T-cell (primary cell): ENCODE data around the gene SLC22A14. TPM values are rescaled to one million over a fixed set of nuclear protein-coding genes. Genes with fewer than 3 reads are reported as not detected.
A peak's percentile ranks its signal among the peaks of the same experiment; 100 is the strongest.

Source experiments
- ATAC-seq, 4 experiments: fragments of 200-7000 bp in 3 of 4; fragments of 150-1000 bp in 1 of 4; cut with Tn5 transposase; replicated peaks in 1 of 4; 1 replicate in 3 of 4; 2 replicates in 1 of 4; pipeline ENCODE4 v1.10.0; 2021; ENCODE audit warnings: moderate library complexity in 3 of 4, mild to moderate bottlenecking in 2 of 4, moderate number of reproducible peaks in 1 of 4
- CTCF ChIA-PET, 2 donors: fragments of 300-600 bp; sonication (Branson Sonifier 250); formaldehyde crosslinking; loops; one replicate each; lab custom pipeline; 2022; ENCODE audit warnings: antibody characterized with exemption in 2 of 2; lab: Charles Lee
- POLR2A ChIA-PET, 2 donors: fragments of 300-600 bp; sonication (Branson Sonifier 250); formaldehyde crosslinking; loops; one replicate each; lab custom pipeline; 2022; ENCODE audit warnings: antibody characterized with exemption in 2 of 2; lab: Charles Lee
- DNase-seq, 35 experiments: peaks; one replicate each; pipeline versions ENCODE4 v3.0.0 to v3.0.0-alpha.2; 2013 to 2023
- H3K27ac ChIP-seq: one replicate; pipeline ENCODE4 v1.5.1; 2013; ENCODE audit warnings: low read length
- H3K27me3 ChIP-seq, 2 experiments: replicated peaks in 1 of 2; 1 replicate in 1 of 2; 2 replicates in 1 of 2; pipeline versions ENCODE4 v1.6.1 to v1.7.0; 2013; ENCODE audit warnings: low read length in 1 of 2, mixed read lengths in 1 of 2; ENCODE audit not compliant: control insufficient read depth in 2 of 2, insufficient read depth in 2 of 2; ENCODE audit errors: extremely low read depth in 1 of 2
- H3K36me3 ChIP-seq, 2 donors: 1 replicate in 1 of 2; 2 replicates in 1 of 2; pipeline versions ENCODE4 v1.6.1 to v1.7.0; 2013; ENCODE audit warnings: low read length in 1 of 2; ENCODE audit not compliant: control insufficient read depth in 2 of 2, insufficient read depth in 1 of 2; ENCODE audit errors: extremely low read depth in 1 of 2
- H3K4me1 ChIP-seq, 2 experiments: 1 replicate in 1 of 2; 2 replicates in 1 of 2; pipeline versions ENCODE4 v1.6.1 to v1.7.0; 2013; ENCODE audit warnings: low read length in 2 of 2, mixed read lengths in 1 of 2; ENCODE audit not compliant: insufficient read depth in 2 of 2, control insufficient read depth in 1 of 2; ENCODE audit errors: extremely low read depth in 1 of 2
- H3K4me3 ChIP-seq, 2 donors: 1 replicate in 1 of 2; 2 replicates in 1 of 2; pipeline versions ENCODE4 v1.5.1 to v1.7.0; 2013; ENCODE audit warnings: mild to moderate bottlenecking in 2 of 2, low read length in 1 of 2, moderate library complexity in 1 of 2; ENCODE audit not compliant: control insufficient read depth in 1 of 2; ENCODE audit errors: extremely low read depth in 1 of 2
- H3K9me3 ChIP-seq: 2 replicates; pipeline ENCODE4 v1.7.0; 2013
- H3K27ac Mint-ChIP-seq, 2 donors: one replicate each; pipeline ENCODE4 v1.8.0; 2020 to 2021; ENCODE audit warnings: mild to moderate bottlenecking in 2 of 2, mixed read lengths in 2 of 2
- H3K27me3 Mint-ChIP-seq, 2 donors: one replicate each; pipeline ENCODE4 v1.8.0; 2021 to 2022; ENCODE audit warnings: mixed read lengths in 2 of 2
- H3K36me3 Mint-ChIP-seq: one replicate; pipeline ENCODE4 v1.8.0; 2021; ENCODE audit warnings: mixed read lengths
- H3K4me1 Mint-ChIP-seq, 3 donors: one replicate each; pipeline ENCODE4 v1.8.0; 2020 to 2022; ENCODE audit warnings: mixed read lengths in 3 of 3, mild to moderate bottlenecking in 1 of 3
- H3K4me3 Mint-ChIP-seq, 3 donors: one replicate each; pipeline ENCODE4 v1.8.0; 2020 to 2022; ENCODE audit warnings: mild to moderate bottlenecking in 3 of 3, mixed read lengths in 3 of 3, moderate library complexity in 3 of 3
- H3K9me3 Mint-ChIP-seq, 3 donors: one replicate each; pipeline ENCODE4 v1.8.0; 2020 to 2022; ENCODE audit warnings: mixed read lengths in 3 of 3
- WGBS: methylation state at CpG from one replicate; pipeline ENCODE4 v1.1.5; 2013; ENCODE audit warnings: missing lambda C conversion rate; ENCODE audit not compliant: insufficient coverage; 5-methylcytosine and 5-hydroxymethylcytosine counted together
- total RNA-seq, 35 experiments: library from RNA in 6 of 35; stranded (reverse) in 6 of 35; fragments of 120-200 nt in 1 of 35; gene quantifications; one replicate each; pipeline versions ENCODE4 v1.2.1 to v1.2.4 and lab custom pipeline; 2013 to 2026

The SLC22A14 gene
- total RNA-seq, 5 donors from 2014 or later (not counting 1 experiment from before 2014, with no cell fraction given), result 0.10 TPM; not detected in 4

DNA sequence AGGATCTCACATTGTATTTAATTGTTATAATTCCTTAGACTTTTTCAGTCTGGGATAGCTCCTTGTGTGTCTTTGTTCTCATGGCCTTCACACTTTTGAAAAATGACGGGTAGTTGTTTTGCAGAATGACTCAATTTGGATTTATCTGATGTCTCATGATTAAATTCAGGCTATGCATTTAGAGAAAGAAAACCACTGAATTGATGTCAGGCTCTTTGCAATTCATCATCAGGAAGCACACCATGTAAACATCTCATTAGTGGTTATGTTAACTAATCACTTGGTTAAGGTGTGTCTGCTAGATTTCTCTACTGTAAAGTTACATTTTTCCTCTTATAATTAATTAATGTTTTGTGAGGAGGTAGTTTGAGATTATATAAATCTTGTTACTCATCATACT is 24.5 kb upstream of the SLC22A14 start:
- Mint-ChIP-seq H3K36me3 (peaks cover 35% of the 10 kb centered on the region), H3K4me3 (no peak overlapping the region), H3K4me1 (peaks cover 12 to 31% (median 26%) of the 10 kb centered on the region in 3 donors), H3K27ac (peak overlapping the region in 1 of 2 donors; percentile 33), H3K9me3 (no peaks in the 10 kb centered on the region), H3K27me3 (no peaks in the 10 kb centered on the region)
- no CpG with 5 or more reads among the region's 1 CpG for WGBS
- H3K4me3 ChIP-seq, result no peak overlapping the region
- no peak overlapping the region for H3K27ac ChIP-seq
- peaks cover 10 to 22% of the 10 kb centered on the region in 2 donors for H3K36me3 ChIP-seq
- POLR2A ChIA-PET, result no interaction called here
- H3K4me1 ChIP-seq, result peaks cover 0 to 4% of the 10 kb centered on the region in 2 experiments
- ATAC-seq (no peak), DNase-seq (no peak)
- CTCF ChIA-PET, result no interaction called here
- no peaks in the 10 kb centered on the region for H3K27me3 ChIP-seq
- H3K9me3 ChIP-seq, result no peaks in the 10 kb centered on the region

DNA sequence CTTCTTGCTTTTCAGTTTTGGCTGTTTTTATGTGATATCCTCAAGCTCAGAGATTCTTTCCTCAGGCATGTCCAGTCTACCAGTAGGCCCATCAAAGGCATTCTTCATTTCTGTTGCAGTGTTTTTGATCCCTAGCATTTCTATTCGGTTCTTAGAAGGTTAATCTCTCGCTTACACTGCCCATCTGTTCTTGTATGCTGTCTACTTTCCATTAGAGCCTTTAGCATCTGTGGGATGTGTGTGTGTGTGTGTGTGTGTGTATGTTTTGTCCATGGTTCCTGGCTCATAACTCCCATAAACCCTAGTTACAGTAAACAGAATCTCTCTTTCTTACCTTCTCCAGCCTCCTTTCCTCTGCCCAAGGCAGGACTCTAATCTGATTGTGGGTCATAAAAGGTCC is 21.6 kb upstream of the SLC22A14 start:
- peaks cover 29 to 35% (median 33%) of the 10 kb centered on the region in 3 donors for H3K4me1 Mint-ChIP-seq

DNA sequence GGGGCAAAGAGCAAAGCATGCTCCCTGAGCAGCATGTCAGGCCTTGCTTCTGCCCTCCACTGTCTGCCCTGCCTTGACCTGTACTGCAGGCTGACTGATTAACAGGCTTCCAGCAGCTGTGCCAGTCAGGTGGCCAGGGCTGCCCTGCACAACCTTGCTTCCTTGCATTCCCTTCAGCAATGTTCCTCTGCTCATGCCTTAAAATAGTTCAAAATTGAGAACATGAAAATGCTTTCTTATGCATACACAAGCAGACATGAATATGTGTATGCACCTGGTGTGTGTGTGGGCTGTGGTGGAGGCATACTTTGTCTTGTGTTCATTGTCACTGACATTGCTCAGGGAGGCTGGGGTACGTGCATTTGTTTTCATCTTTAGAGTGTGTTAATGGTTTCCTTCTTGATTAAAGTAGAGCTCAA is 17.7 kb upstream of the SLC22A14 start:
- Histone ChIP-seq H3K4me3 (no peak overlapping the region), H3K4me1 (peaks cover 7 to 24% of the 10 kb centered on the region in 2 experiments), H3K27me3 (no peaks in the 10 kb centered on the region), H3K9me3 (no peaks in the 10 kb centered on the region), H3K36me3 (peaks cover 0 to 2% of the 10 kb centered on the region in 2 donors), H3K27ac (no peak overlapping the region)
- DNase-seq, result no peak
- no peak for ATAC-seq
- CTCF ChIA-PET, result no interaction called here
- POLR2A ChIA-PET, result no interaction called here
- no peak overlapping the region for H3K4me3 Mint-ChIP-seq
- H3K4me1 Mint-ChIP-seq, result peaks cover 29 to 55% (median 32%) of the 10 kb centered on the region in 3 donors
- no peaks in the 10 kb centered on the region for H3K9me3 Mint-ChIP-seq
- H3K36me3 Mint-ChIP-seq, result peaks cover 5% of the 10 kb centered on the region
- no peaks in the 10 kb centered on the region for H3K27me3 Mint-ChIP-seq
- H3K27ac Mint-ChIP-seq, result peak overlapping the region in 1 of 2 donors; percentile 36
- no CpG with 5 or more reads among the region's 1 CpG for WGBS

More for the DNA sequence above, 21.6 kb upstream of the SLC22A14 start:
- Mint-ChIP-seq H3K27me3 (no peaks in the 10 kb centered on the region), H3K27ac (no peak overlapping the region), H3K4me3 (no peak overlapping the region), H3K9me3 (no peaks in the 10 kb centered on the region), H3K36me3 (peaks cover 9% of the 10 kb centered on the region)
- Histone ChIP-seq H3K4me3 (no peak overlapping the region), H3K4me1 (peaks cover 0 to 14% of the 10 kb centered on the region in 2 experiments), H3K27me3 (no peaks in the 10 kb centered on the region), H3K36me3 (peaks cover 0 to 4% of the 10 kb centered on the region in 2 donors), H3K27ac (no peak overlapping the region), H3K9me3 (no peaks in the 10 kb centered on the region)
- ChIA-PET CTCF (no interaction called here), POLR2A (interaction anchor here in 1 of 2 donors (0.6 kb wide), 1 partner anchor 79 kb away, joined by 3 read pairs; no protein-coding TSS in a partner anchor)
- WGBS, result no CpG with 5 or more reads among the region's 2 CpGs
- no peak for ATAC-seq
- no peak for DNase-seq

DNA sequence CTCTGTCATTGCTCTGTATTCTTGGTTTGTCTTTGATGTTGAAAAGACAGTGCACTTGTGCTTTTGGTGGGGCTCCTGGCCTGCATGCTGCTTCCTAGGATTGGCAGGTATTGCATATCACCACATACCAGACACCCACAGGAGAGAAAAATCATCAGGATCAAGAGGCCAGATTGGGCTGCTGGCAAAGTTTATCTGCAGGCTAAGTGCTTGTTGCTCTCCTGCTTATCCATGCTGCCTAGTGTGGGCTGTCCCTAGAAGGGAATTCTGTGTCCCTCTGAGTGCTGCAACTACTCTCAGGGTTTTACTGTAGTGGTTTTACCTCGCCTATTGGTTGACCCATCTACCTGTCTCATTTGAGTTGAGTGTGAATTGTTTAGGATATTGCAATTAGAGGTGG is 17.3 kb upstream of the SLC22A14 start:
- Mint-ChIP-seq H3K27me3 (no peaks in the 10 kb centered on the region), H3K27ac (peak overlapping the region in 1 of 2 donors; percentile 36), H3K9me3 (no peaks in the 10 kb centered on the region), H3K4me1 (peaks cover 26 to 51% (median 28%) of the 10 kb centered on the region in 3 donors), H3K36me3 (peaks cover 5% of the 10 kb centered on the region), H3K4me3 (no peak overlapping the region)
- POLR2A ChIA-PET, result no interaction called here
- Histone ChIP-seq H3K36me3 (peaks cover 0 to 2% of the 10 kb centered on the region in 2 donors), H3K4me1 (peaks cover 7 to 22% of the 10 kb centered on the region in 2 experiments), H3K9me3 (no peaks in the 10 kb centered on the region), H3K27ac (no peak overlapping the region), H3K4me3 (no peak overlapping the region), H3K27me3 (no peaks in the 10 kb centered on the region)
- CTCF ChIA-PET, result no interaction called here
- DNase-seq (no peak), ATAC-seq (no peak)
- no CpG with 5 or more reads among the region's 1 CpG for WGBS

DNA sequence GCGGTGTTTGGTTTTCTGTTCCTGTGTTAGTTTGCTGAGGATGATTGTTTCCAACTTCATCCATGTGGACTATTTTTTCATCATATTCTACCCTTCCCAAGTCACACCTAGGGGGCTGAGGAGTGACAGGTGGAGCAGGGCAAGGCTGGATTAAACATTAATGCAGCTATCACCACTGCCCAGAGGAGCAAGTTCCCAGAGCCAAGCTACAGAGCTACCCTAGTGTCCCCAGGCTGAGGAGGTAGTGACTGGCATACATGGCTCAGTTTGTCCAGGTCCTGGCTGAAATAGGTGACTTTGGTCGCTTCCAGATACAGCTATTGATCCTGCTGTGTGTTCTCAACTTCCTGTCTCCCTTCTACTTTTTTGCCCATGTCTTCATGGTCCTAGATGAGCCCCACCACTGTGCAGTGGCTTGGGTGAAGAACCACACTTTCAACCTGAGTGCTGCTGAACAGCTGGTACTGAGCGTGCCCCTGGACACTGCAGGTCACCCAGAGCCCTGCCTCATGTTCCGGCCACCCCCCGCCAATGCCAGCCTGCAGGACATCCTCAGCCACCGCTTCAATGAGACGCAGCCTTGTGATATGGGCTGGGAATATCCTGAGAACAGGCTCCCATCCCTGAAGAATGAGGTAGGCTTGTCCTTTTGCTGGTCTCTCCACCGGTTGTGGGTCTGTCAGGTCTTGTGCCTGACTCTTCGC is 16.3 kb upstream of the SLC22A14 start, which contains the start of gene SLC22A13:
Gene SLC22A13, plus strand, starts transcription at position 209 of the 704 bp plus-strand sequence. Its CDS starts 49 bp downstream, at position 258.
- WGBS, result 88% methylated on average over 7 of the region's 9 CpGs
- H3K27ac Mint-ChIP-seq, result peak within 1 kb of the TSS in 1 of 2 donors; percentile 36
- Histone ChIP-seq H3K36me3 (peaks cover 0 to 2% of the 10 kb centered on the region in 2 donors), H3K4me1 (peaks cover 7 to 22% of the 10 kb centered on the region in 2 experiments), H3K4me3 (no peak within 1 kb of the TSS), H3K27me3 (no peaks in the 10 kb centered on the region), H3K9me3 (no peaks in the 10 kb centered on the region), H3K27ac (no peak within 1 kb of the TSS)
- H3K36me3 Mint-ChIP-seq, result peaks cover 12% of the 10 kb centered on the region
- H3K4me1 Mint-ChIP-seq, result peaks cover 19 to 43% (median 22%) of the 10 kb centered on the region in 3 donors
- no peaks in the 10 kb centered on the region for H3K27me3 Mint-ChIP-seq
- CTCF ChIA-PET, result no interaction called here
- H3K4me3 Mint-ChIP-seq, result no peak within 1 kb of the TSS
- no peaks in the 10 kb centered on the region for H3K9me3 Mint-ChIP-seq
- POLR2A ChIA-PET, result no interaction called here
- DNase-seq (no peak), ATAC-seq (no peak)

DNA sequence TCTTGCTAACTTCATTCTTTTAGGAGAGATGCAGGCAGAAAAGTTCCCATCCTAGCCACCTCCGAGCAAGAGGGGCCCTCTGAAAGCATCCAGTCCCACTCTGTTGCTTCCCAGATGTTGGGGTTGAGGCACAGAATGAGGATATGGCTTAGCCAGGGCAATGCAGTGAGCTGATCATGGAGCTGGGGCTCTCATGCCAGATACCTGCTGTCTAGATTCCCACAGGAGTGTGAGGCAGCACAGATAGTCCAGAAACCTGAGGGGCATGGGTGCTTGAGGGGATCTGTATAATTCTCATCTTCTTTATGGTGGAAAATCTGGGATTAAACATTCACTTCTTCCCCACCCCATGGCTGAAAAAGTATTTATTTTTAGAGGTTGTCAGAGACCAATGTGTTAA is 15.3 kb upstream of the SLC22A14 start:
- H3K4me3 Mint-ChIP-seq, result no peak overlapping the region
- POLR2A ChIA-PET, result no interaction called here
- H3K27me3 Mint-ChIP-seq, result no peaks in the 10 kb centered on the region
- Histone ChIP-seq H3K4me1 (peaks cover 7 to 22% of the 10 kb centered on the region in 2 experiments), H3K9me3 (no peaks in the 10 kb centered on the region), H3K36me3 (peaks cover 0 to 2% of the 10 kb centered on the region in 2 donors), H3K4me3 (no peak overlapping the region), H3K27ac (no peak overlapping the region), H3K27me3 (no peaks in the 10 kb centered on the region)
- H3K4me1 Mint-ChIP-seq, result peaks cover 19 to 43% (median 22%) of the 10 kb centered on the region in 3 donors
- WGBS, result 80% methylated on average over 1 of the region's 1 CpG
- H3K27ac Mint-ChIP-seq, result no peak overlapping the region
- no peak for ATAC-seq
- DNase-seq, result no peak
- peaks cover 13% of the 10 kb centered on the region for H3K36me3 Mint-ChIP-seq
- H3K9me3 Mint-ChIP-seq, result no peaks in the 10 kb centered on the region
- CTCF ChIA-PET, result no interaction called here
